ENCODE results near the gene CROCC. TPM values are rescaled to one million over a fixed set of nuclear protein-coding genes. Genes with fewer than 3 reads are reported as not detected.

The CROCC gene
- total RNA-seq, 2 experiments from 2014 or later, result 36.3 to 54.1 TPM

- H3K9me3 ChIP-seq (ENCODE audit: low read length), result no peaks in the 10 kb centered on the region
- H2AFZ ChIP-seq (ENCODE audit: low read length), result no peak overlapping the region
- H3K9me2 ChIP-seq (ENCODE audit: insufficient read depth, low read length), result no peaks in the 10 kb centered on the region
- no peak overlapping the region for H3K4me3 ChIP-seq (ENCODE audit: low read depth, low read length, poor library complexity, severe bottlenecking)
- CTCF ChIA-PET (ENCODE audit: unreplicated experiment), result no interaction called here
- DNase-seq (ENCODE audit: low spot score), result peak; percentile 13
- no peaks in the 10 kb centered on the region for H3K79me2 ChIP-seq (ENCODE audit: insufficient read depth, low read depth, low read length)
- H3K4me2 ChIP-seq (ENCODE audit: low read length), result peak overlapping the region; percentile 77
- H3K36me3 ChIP-seq (ENCODE audit: insufficient read depth, low read length), result no peaks in the 10 kb centered on the region
- TF ChIP-seq EZH2phosphoT487 (IDR thresholded peaks at IDR 0.05; ENCODE audit: borderline replicate concordance, low read depth, low read length), result no peak
- TF ChIP-seq CTCF (conservative IDR thresholded peaks at IDR 0.05; ENCODE audit: low read length), result no peak
- no peak overlapping the region for H3K27ac ChIP-seq (ENCODE audit: low read depth, low read length, poor library complexity, severe bottlenecking)
- intact Hi-C loops (cut with micrococcal nuclease; ENCODE audit: unreplicated experiment), result no loop called here
- H4K20me1 ChIP-seq (ENCODE audit: insufficient read depth, low read length), result no peaks in the 10 kb centered on the region
- POLR2A ChIA-PET, result no interaction called here
- H3K4me1 ChIP-seq (ENCODE audit: insufficient read depth, low read length, poor library complexity, severe bottlenecking), result peaks cover 26% of the 10 kb centered on the region
- no TSS peak for BruUV-seq (replicated peaks)
Measured at GRCh38 chr1:17009706-17010105, 88.0 kb downstream of the CROCC start.

- POLR2A ChIA-PET, result no interaction called here
- TF ChIP-seq EZH2phosphoT487 (IDR thresholded peaks at IDR 0.05; ENCODE audit: borderline replicate concordance, low read depth, low read length) (no peak), CTCF (conservative IDR thresholded peaks at IDR 0.05; ENCODE audit: low read length) (peak; percentile 36; the same call in 1 of the 2 replicates)
- no peaks in the 10 kb centered on the region for H3K9me2 ChIP-seq (ENCODE audit: insufficient read depth, low read length)
- H3K4me1 ChIP-seq (ENCODE audit: insufficient read depth, low read length, poor library complexity, severe bottlenecking), result peaks cover 26% of the 10 kb centered on the region
- intact Hi-C loops (cut with micrococcal nuclease; ENCODE audit: unreplicated experiment), result no loop called here
- no TSS peak for BruUV-seq (replicated peaks)
- DNase-seq (ENCODE audit: low spot score), result peak; percentile 18
- H3K79me2 ChIP-seq (ENCODE audit: insufficient read depth, low read depth, low read length), result no peaks in the 10 kb centered on the region
- H3K9me3 ChIP-seq (ENCODE audit: low read length), result no peaks in the 10 kb centered on the region
- peak overlapping the region; percentile 66 for H2AFZ ChIP-seq (ENCODE audit: low read length)
- CTCF ChIA-PET (ENCODE audit: unreplicated experiment), result no interaction called here
- peak overlapping the region; percentile 77 for H3K4me2 ChIP-seq (ENCODE audit: low read length)
- H3K27ac ChIP-seq (ENCODE audit: low read depth, low read length, poor library complexity, severe bottlenecking), result no peak overlapping the region
- peak overlapping the region; percentile 86 for H3K4me3 ChIP-seq (ENCODE audit: low read depth, low read length, poor library complexity, severe bottlenecking)
- no peaks in the 10 kb centered on the region for H3K36me3 ChIP-seq (ENCODE audit: insufficient read depth, low read length)
- no peaks in the 10 kb centered on the region for H4K20me1 ChIP-seq (ENCODE audit: insufficient read depth, low read length)
Measured at GRCh38 chr1:17011092-17011438, 89.3 kb downstream of the CROCC start.

DNA sequence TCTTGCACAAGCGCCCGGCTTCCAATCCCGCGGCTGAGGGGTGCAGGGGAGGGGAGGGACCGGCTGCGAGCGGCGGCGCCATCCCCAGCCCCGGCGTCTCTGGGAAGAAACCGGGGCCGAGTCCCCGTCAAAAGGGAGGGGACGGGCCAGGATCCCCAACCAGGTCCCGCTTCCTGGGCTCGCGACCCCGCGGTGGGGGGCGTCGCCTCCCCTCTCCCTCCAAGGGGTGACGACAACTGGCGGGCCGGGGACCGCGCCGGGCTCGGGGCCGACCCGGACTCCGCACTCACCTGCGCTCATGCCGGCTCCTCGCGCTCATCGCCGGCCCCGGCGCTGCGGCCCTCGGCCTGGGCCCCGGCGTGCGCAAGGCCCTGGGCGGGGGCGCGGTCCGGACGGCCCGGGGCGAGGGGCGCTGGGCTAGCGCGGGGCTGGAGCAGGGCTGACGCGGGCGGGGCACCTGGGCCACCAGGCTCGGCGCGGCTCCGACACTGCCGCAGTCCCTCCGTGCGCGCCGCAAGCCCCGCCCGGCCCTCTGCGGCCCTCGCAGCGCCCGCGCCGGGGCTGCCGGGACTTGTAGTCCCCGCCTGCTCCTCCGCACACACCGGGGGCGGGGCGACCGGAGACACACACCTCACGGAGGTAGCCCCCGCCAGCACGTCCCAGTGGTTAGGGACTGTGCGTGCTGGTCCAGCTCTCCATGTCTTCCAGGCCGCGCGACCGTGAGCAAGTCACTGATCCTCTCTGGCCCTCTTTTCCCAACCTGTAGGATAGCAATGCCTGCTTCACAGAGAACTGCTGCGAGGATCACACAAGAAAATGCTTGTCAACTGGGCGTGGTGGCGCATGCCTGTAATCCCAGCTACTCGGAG lies 89.9 kb downstream of the CROCC start, which contains the start of gene ATP13A2:
Gene ATP13A2 (minus strand): TSS at position 490 of the 869 bp plus-strand sequence. CDS start 190 bp downstream, at position 300.
- BruUV-seq (replicated peaks), result no TSS peak
- ChIA-PET POLR2A (no interaction called here), CTCF (ENCODE audit: unreplicated experiment) (no interaction called here)
- Histone ChIP-seq H3K9me2 (ENCODE audit: insufficient read depth, low read length) (no peaks in the 10 kb centered on the region), H3K36me3 (ENCODE audit: insufficient read depth, low read length) (no peaks in the 10 kb centered on the region), H2AFZ (ENCODE audit: low read length) (peak within 1 kb of the TSS; percentile 66), H3K4me2 (ENCODE audit: low read length) (peak within 1 kb of the TSS; percentile 78), H3K27ac (ENCODE audit: low read depth, low read length, poor library complexity, severe bottlenecking) (no peak within 1 kb of the TSS), H4K20me1 (ENCODE audit: insufficient read depth, low read length) (no peaks in the 10 kb centered on the region), H3K79me2 (ENCODE audit: insufficient read depth, low read depth, low read length) (no peaks in the 10 kb centered on the region), H3K4me3 (ENCODE audit: low read depth, low read length, poor library complexity, severe bottlenecking) (peak within 1 kb of the TSS; percentile 86), H3K4me1 (ENCODE audit: insufficient read depth, low read length, poor library complexity, severe bottlenecking) (peaks cover 26% of the 10 kb centered on the region), H3K9me3 (ENCODE audit: low read length) (no peaks in the 10 kb centered on the region)
- DNase-seq (ENCODE audit: low spot score), result peak; percentile 92
- intact Hi-C loops (cut with micrococcal nuclease; ENCODE audit: unreplicated experiment), result no loop called here
- TF ChIP-seq EZH2phosphoT487 (IDR thresholded peaks at IDR 0.05; ENCODE audit: borderline replicate concordance, low read depth, low read length) (no peak), CTCF (conservative IDR thresholded peaks at IDR 0.05; ENCODE audit: low read length) (no peak)
